ENCODE measurements around the gene CYP26B1. TPM values are rescaled to one million over a fixed set of nuclear protein-coding genes. Genes with fewer than 3 reads are reported as not detected.

Gene CYP26B1
- total RNA-seq, 1 experiment from 2014 or later: 0.42 TPM

GRCh38 chr2:72103690-72104089 is 44.0 kb downstream of the CYP26B1 start:
- H3K27me3 Mint-ChIP-seq (ENCODE audit: low read depth): no peaks in the 10 kb centered on the region; the same call in 1 of the 2 replicates
- no peaks in the 10 kb centered on the region for H3K36me3 Mint-ChIP-seq
- no peak for TF ChIP-seq ERG (CRISPR knock-in tag; IDR thresholded peaks at IDR 0.05)
- TF ChIP-seq CREM (CRISPR knock-in tag; IDR thresholded peaks at IDR 0.05): no peak
- no peak for TF ChIP-seq NR1H2 (CRISPR knock-in tag; IDR thresholded peaks at IDR 0.05)
- no peak for TF ChIP-seq SMAD4 (CRISPR knock-in tag; IDR thresholded peaks at IDR 0.05)
- no peak for TF ChIP-seq AFF4 (CRISPR knock-in tag; IDR thresholded peaks at IDR 0.05; ENCODE audit: borderline replicate concordance)
- TF ChIP-seq CBFB (CRISPR knock-in tag; IDR thresholded peaks at IDR 0.05; ENCODE audit: low read depth): no peak
- TF ChIP-seq FOXJ3 (CRISPR knock-in tag; IDR thresholded peaks at IDR 0.05; ENCODE audit: borderline replicate concordance): no peak
- TF ChIP-seq, protein P1, sequence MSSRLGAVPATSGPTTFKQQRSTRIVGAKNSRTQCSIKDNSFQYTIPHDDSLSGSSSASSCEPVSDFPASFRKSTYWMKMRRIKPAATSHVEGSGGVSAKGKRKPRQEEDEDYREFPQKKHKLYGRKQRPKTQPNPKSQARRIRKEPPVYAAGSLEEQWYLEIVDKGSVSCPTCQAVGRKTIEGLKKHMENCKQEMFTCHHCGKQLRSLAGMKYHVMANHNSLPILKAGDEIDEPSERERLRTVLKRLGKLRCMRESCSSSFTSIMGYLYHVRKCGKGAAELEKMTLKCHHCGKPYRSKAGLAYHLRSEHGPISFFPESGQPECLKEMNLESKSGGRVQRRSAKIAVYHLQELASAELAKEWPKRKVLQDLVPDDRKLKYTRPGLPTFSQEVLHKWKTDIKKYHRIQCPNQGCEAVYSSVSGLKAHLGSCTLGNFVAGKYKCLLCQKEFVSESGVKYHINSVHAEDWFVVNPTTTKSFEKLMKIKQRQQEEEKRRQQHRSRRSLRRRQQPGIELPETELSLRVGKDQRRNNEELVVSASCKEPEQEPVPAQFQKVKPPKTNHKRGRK (CRISPR knock-in tag; IDR thresholded peaks at IDR 0.05; ENCODE audit: borderline replicate concordance): no peak
- no peak for TF ChIP-seq ZNF219 (CRISPR knock-in tag; IDR thresholded peaks at IDR 0.05; ENCODE audit: borderline replicate concordance)
- TF ChIP-seq TEAD4 (CRISPR knock-in tag; IDR thresholded peaks at IDR 0.05): no peak
- TF ChIP-seq GABPB1 (CRISPR knock-in tag; IDR thresholded peaks at IDR 0.05): no peak
- TF ChIP-seq, protein P2, sequence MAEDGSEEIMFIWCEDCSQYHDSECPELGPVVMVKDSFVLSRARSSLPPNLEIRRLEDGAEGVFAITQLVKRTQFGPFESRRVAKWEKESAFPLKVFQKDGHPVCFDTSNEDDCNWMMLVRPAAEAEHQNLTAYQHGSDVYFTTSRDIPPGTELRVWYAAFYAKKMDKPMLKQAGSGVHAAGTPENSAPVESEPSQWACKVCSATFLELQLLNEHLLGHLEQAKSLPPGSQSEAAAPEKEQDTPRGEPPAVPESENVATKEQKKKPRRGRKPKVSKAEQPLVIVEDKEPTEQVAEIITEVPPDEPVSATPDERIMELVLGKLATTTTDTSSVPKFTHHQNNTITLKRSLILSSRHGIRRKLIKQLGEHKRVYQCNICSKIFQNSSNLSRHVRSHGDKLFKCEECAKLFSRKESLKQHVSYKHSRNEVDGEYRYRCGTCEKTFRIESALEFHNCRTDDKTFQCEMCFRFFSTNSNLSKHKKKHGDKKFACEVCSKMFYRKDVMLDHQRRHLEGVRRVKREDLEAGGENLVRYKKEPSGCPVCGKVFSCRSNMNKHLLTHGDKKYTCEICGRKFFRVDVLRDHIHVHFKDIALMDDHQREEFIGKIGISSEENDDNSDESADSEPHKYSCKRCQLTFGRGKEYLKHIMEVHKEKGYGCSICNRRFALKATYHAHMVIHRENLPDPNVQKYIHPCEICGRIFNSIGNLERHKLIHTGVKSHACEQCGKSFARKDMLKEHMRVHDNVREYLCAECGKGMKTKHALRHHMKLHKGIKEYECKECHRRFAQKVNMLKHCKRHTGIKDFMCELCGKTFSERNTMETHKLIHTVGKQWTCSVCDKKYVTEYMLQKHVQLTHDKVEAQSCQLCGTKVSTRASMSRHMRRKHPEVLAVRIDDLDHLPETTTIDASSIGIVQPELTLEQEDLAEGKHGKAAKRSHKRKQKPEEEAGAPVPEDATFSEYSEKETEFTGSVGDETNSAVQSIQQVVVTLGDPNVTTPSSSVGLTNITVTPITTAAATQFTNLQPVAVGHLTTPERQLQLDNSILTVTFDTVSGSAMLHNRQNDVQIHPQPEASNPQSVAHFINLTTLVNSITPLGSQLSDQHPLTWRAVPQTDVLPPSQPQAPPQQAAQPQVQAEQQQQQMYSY (CRISPR knock-in tag; IDR thresholded peaks at IDR 0.05): no peak
- TF ChIP-seq ETV6 (CRISPR knock-in tag; IDR thresholded peaks at IDR 0.05): no peak
- no peak overlapping the region for H3K4me3 Mint-ChIP-seq
- H3K4me1 Mint-ChIP-seq: 0 out of 2 replicates have a peak, but pooled peaks cover 2% of the 10 kb centered on the region
- H3K9me3 Mint-ChIP-seq: no peaks in the 10 kb centered on the region
- POLR2A ChIA-PET: no interaction called here
- no peak overlapping the region for H3K27ac Mint-ChIP-seq
- ATAC-seq (no peak), DNase-seq (ENCODE audit: low spot score) (no peak)
- CTCF ChIA-PET: interaction anchor here (2.8 kb wide), 1 partner anchor 12 kb away, joined by 16 read pairs; no protein-coding TSS in a partner anchor

DNA sequence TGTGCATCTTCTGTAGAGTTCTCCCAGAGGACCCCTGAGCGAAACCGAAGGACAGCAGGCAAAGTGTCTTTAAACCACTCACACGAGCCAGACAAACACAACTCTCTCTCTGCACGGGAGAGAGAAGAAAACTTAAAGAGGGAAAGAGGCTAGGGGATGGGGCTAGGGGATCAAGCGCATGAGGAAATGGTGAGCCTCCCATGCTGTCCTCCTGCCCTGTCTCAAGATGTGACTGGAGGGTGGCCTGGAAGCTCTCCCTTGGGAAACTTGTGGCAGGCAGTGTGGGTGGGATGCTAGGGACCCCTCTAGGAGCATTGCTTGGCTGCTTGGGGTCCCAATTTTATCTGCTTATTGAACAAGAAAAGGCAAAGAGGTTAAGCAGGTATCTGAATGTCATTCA is 44.5 kb downstream of the CYP26B1 start:
- no peaks in the 10 kb centered on the region; the same call in 1 of the 2 replicates for H3K27me3 Mint-ChIP-seq (ENCODE audit: low read depth)
- 0 out of 2 replicates have a peak, but pooled peaks cover 2% of the 10 kb centered on the region for H3K4me1 Mint-ChIP-seq
- H3K9me3 Mint-ChIP-seq: no peaks in the 10 kb centered on the region
- no peak for DNase-seq (ENCODE audit: low spot score)
- H3K4me3 Mint-ChIP-seq: no peak overlapping the region
- ChIA-PET CTCF (interaction anchor here (1.6 to 2.8 kb wide), 2 partner anchors 12 to 13 kb away, joined by 7 to 16 read pairs; no protein-coding TSS in a partner anchor), POLR2A (no interaction called here)
- no peak for ATAC-seq
- H3K27ac Mint-ChIP-seq: no peak overlapping the region
- H3K36me3 Mint-ChIP-seq: no peaks in the 10 kb centered on the region
- TF ChIP-seq ZNF416 (CRISPR knock-in tag; IDR thresholded peaks at IDR 0.05): no peak
- TF ChIP-seq, protein P3, sequence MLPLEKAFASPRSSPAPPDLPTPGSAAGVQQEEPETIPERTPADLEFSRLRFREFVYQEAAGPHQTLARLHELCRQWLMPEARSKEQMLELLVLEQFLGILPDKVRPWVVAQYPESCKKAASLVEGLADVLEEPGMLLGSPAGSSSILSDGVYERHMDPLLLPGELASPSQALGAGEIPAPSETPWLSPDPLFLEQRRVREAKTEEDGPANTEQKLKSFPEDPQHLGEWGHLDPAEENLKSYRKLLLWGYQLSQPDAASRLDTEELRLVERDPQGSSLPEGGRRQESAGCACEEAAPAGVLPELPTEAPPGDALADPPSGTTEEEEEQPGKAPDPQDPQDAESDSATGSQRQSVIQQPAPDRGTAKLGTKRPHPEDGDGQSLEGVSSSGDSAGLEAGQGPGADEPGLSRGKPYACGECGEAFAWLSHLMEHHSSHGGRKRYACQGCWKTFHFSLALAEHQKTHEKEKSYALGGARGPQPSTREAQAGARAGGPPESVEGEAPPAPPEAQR (CRISPR knock-in tag; IDR thresholded peaks at IDR 0.05): no peak
- no peak for TF ChIP-seq TP53 (CRISPR knock-in tag; IDR thresholded peaks at IDR 0.05)
- no peak for TF ChIP-seq EMX1 (CRISPR knock-in tag; IDR thresholded peaks at IDR 0.05)
- no peak for TF ChIP-seq IRF2 (CRISPR knock-in tag; IDR thresholded peaks at IDR 0.05; ENCODE audit: borderline replicate concordance, low read depth)
- no peak for TF ChIP-seq GTF2I (CRISPR knock-in tag; conservative IDR thresholded peaks at IDR 0.05)
- TF ChIP-seq, protein P4, sequence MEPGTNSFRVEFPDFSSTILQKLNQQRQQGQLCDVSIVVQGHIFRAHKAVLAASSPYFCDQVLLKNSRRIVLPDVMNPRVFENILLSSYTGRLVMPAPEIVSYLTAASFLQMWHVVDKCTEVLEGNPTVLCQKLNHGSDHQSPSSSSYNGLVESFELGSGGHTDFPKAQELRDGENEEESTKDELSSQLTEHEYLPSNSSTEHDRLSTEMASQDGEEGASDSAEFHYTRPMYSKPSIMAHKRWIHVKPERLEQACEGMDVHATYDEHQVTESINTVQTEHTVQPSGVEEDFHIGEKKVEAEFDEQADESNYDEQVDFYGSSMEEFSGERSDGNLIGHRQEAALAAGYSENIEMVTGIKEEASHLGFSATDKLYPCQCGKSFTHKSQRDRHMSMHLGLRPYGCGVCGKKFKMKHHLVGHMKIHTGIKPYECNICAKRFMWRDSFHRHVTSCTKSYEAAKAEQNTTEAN (CRISPR knock-in tag; IDR thresholded peaks at IDR 0.05): no peak
- no peak for TF ChIP-seq ZNF317 (CRISPR knock-in tag; IDR thresholded peaks at IDR 0.05; ENCODE audit: borderline replicate concordance, low read depth)
- TF ChIP-seq FOXK1 (CRISPR knock-in tag; IDR thresholded peaks at IDR 0.05): no peak
- no peak for TF ChIP-seq SMAD4 (CRISPR knock-in tag; IDR thresholded peaks at IDR 0.05)
- TF ChIP-seq ZNF263 (CRISPR knock-in tag; IDR thresholded peaks at IDR 0.05; ENCODE audit: low read depth): no peak

Measured in WTC11 (cell line).